CD4-positive, alpha-beta T cell treated with Interleukin-4 for 4 hours (primary cell): ENCODE data around the gene IRF4.
"Not testable (repeated sequence)": the region's sequence is repeated elsewhere in the genome, so short reads cannot be mapped to it uniquely, and the experiment has no call there.

Source experiments
- DNase-seq: peaks from one replicate; pipeline ENCODE4 v3.0.0-alpha.2; 2020

Gene IRF4

GRCh38 chr6:366389-367297 is 24.9 kb upstream of the IRF4 start:
- DNase-seq: no peak

GRCh38 chr6:367298-367794 is 24.2 kb upstream of the IRF4 start:
- DNase-seq: no peak

GRCh38 chr6:367891-368630 is 23.5 kb upstream of the IRF4 start:
- no peak for DNase-seq

- no peak for DNase-seq
Observed at GRCh38 chr6:369559-370431, 21.8 kb upstream of the IRF4 start.

GRCh38 chr6:370555-370954 is 21.0 kb upstream of the IRF4 start:
- DNase-seq: no peak

GRCh38 chr6:371851-372250 is 19.7 kb upstream of the IRF4 start:
- DNase-seq: not testable (repeated sequence)

GRCh38 chr6:372336-372911 is 19.1 kb upstream of the IRF4 start:
- DNase-seq: no peak

- no peak for DNase-seq
Observed at GRCh38 chr6:373031-373430, 18.5 kb upstream of the IRF4 start.

- DNase-seq: no peak
Observed at GRCh38 chr6:373773-374724, 17.5 kb upstream of the IRF4 start.

- DNase-seq: no peak
Observed at GRCh38 chr6:374956-375355, 16.6 kb upstream of the IRF4 start.

- DNase-seq: no peak
Observed at GRCh38 chr6:376827-377640, 14.5 kb upstream of the IRF4 start.

- not testable (repeated sequence) for DNase-seq
Observed at GRCh38 chr6:377641-378020, 13.9 kb upstream of the IRF4 start.

- no peak for DNase-seq
Observed at GRCh38 chr6:378090-378957, 13.2 kb upstream of the IRF4 start.

GRCh38 chr6:378958-379409 is 12.6 kb upstream of the IRF4 start:
- no peak for DNase-seq

- no peak for DNase-seq
Observed at GRCh38 chr6:379410-380181, 12.0 kb upstream of the IRF4 start.

GRCh38 chr6:380234-381218 is 11.0 kb upstream of the IRF4 start:
- DNase-seq: no peak

GRCh38 chr6:381742-382461 is 9.7 kb upstream of the IRF4 start:
- DNase-seq: no peak
